Measurements from ENCODE around the gene PRMT7. TPM values are rescaled to one million over a fixed set of nuclear protein-coding genes. Genes with fewer than 3 reads are reported as not detected.

The PRMT7 gene
- total RNA-seq, 1 experiment from 2014 or later = 59.3 TPM

DNA sequence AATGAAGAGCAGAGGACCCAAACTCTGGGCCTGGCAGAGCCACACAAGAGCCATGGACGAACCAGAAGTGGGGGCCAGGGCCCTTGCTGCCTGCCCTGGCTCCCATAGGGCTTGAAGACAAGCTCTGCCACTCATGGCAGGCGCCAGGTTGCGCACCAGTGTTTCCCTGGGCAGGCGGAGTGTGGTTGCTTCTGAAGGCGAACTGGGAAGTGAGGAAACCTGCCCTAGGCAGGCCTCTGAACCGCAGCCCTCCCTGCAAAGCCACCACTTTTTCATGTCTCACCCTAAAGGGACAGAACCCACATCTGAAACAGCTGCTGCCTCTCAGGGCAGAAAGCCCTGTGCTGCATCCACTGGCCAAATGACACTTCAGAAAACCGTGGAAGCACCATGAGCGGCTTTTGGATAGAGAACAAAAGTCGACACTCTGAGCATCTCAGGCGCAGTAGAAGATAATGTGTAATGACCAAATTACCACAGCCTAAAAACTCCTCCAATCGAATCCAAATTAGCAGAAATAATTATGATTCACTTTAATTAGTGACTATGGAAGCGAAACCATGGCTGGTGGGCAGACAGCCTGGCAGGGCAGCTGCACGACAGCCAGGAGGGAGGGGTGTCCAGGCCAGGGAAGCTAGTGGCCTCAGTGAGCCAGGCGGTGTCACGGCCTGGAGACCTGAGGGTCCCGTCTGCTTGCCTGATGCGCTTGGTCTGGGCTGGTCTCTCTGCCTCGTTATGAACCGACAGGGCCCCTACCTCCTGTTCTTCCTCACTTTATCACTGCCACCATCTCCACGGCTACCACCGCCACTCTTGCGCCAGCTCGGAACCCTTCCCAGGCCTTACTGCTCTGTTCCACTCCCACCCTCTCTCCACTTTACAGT, 59.1 kb downstream of the PRMT7 start (continued):
- TF ChIP-seq CREM (CRISPR knock-in tag; IDR thresholded peaks at IDR 0.05) = no peak
- TF ChIP-seq, protein P1, sequence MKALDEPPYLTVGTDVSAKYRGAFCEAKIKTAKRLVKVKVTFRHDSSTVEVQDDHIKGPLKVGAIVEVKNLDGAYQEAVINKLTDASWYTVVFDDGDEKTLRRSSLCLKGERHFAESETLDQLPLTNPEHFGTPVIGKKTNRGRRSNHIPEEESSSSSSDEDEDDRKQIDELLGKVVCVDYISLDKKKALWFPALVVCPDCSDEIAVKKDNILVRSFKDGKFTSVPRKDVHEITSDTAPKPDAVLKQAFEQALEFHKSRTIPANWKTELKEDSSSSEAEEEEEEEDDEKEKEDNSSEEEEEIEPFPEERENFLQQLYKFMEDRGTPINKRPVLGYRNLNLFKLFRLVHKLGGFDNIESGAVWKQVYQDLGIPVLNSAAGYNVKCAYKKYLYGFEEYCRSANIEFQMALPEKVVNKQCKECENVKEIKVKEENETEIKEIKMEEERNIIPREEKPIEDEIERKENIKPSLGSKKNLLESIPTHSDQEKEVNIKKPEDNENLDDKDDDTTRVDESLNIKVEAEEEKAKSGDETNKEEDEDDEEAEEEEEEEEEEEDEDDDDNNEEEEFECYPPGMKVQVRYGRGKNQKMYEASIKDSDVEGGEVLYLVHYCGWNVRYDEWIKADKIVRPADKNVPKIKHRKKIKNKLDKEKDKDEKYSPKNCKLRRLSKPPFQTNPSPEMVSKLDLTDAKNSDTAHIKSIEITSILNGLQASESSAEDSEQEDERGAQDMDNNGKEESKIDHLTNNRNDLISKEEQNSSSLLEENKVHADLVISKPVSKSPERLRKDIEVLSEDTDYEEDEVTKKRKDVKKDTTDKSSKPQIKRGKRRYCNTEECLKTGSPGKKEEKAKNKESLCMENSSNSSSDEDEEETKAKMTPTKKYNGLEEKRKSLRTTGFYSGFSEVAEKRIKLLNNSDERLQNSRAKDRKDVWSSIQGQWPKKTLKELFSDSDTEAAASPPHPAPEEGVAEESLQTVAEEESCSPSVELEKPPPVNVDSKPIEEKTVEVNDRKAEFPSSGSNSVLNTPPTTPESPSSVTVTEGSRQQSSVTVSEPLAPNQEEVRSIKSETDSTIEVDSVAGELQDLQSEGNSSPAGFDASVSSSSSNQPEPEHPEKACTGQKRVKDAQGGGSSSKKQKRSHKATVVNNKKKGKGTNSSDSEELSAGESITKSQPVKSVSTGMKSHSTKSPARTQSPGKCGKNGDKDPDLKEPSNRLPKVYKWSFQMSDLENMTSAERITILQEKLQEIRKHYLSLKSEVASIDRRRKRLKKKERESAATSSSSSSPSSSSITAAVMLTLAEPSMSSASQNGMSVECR (CRISPR knock-in tag; IDR thresholded peaks at IDR 0.05; ENCODE audit: borderline replicate concordance) = no peak
- TF ChIP-seq GABPB1 (CRISPR knock-in tag; IDR thresholded peaks at IDR 0.05) = no peak

DNA sequence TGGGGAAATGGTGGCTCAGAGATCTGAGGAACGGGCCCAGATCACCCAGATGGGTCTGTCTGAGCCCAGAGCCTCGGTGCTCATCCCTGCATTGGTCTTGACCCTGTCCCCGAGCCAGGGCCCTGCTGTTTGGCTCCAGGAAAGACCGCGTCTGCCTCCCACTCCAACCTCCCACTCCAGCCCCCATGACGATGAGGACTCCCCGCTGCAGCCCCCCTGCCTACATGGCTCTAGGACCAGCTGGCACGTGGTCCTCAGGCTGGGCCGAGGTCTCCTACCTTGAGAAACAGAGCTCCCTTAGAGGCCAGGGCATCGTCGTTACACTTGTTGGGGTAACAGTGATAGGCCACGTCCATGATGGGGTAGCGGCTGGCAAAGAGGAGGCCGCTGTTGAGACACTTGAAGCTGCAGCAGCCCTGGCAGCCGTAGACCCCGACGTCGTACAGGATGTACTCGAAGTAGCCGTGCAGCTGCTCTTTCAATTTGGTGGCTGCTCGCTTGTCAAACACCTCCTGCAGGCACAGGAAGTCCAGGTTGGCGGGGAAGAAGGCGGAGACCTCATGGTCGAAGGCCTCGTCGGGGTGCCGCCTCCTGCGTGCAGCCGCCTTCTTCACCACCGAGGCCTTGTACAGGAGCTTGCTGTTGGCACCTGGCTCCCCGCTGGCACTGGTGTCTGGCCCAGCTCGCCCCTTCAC, 59.9 kb downstream of the PRMT7 start:
- H3K27ac Mint-ChIP-seq = no peak overlapping the region
- no peaks in the 10 kb centered on the region for H3K9me3 Mint-ChIP-seq
- TF ChIP-seq JAZF1 (CRISPR knock-in tag; IDR thresholded peaks at IDR 0.05) (no peak), RORB (CRISPR knock-in tag; IDR thresholded peaks at IDR 0.05) (no peak), CREB1 (CRISPR knock-in tag; IDR thresholded peaks at IDR 0.05) (no peak), TEAD1 (CRISPR knock-in tag; IDR thresholded peaks at IDR 0.05) (no peak), OVOL2 (CRISPR knock-in tag; IDR thresholded peaks at IDR 0.05; ENCODE audit: borderline replicate concordance) (no peak), GTF2I (CRISPR knock-in tag; conservative IDR thresholded peaks at IDR 0.05) (no peak), IRF2 (CRISPR knock-in tag; IDR thresholded peaks at IDR 0.05; ENCODE audit: borderline replicate concordance, low read depth) (no peak), GRHL2 (CRISPR knock-in tag; IDR thresholded peaks at IDR 0.05; ENCODE audit: insufficient replicate concordance, severe bottlenecking) (no peak)
- TF ChIP-seq, protein P2, sequence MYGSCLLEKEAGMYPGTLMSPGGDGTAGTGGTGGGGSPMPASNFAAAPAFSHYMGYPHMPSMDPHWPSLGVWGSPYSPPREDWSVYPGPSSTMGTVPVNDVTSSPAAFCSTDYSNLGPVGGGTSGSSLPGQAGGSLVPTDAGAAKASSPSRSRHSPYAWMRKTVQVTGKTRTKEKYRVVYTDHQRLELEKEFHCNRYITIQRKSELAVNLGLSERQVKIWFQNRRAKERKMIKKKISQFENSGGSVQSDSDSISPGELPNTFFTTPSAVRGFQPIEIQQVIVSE (CRISPR knock-in tag; IDR thresholded peaks at IDR 0.05; ENCODE audit: borderline replicate concordance) = no peak
- TF ChIP-seq, protein P3, sequence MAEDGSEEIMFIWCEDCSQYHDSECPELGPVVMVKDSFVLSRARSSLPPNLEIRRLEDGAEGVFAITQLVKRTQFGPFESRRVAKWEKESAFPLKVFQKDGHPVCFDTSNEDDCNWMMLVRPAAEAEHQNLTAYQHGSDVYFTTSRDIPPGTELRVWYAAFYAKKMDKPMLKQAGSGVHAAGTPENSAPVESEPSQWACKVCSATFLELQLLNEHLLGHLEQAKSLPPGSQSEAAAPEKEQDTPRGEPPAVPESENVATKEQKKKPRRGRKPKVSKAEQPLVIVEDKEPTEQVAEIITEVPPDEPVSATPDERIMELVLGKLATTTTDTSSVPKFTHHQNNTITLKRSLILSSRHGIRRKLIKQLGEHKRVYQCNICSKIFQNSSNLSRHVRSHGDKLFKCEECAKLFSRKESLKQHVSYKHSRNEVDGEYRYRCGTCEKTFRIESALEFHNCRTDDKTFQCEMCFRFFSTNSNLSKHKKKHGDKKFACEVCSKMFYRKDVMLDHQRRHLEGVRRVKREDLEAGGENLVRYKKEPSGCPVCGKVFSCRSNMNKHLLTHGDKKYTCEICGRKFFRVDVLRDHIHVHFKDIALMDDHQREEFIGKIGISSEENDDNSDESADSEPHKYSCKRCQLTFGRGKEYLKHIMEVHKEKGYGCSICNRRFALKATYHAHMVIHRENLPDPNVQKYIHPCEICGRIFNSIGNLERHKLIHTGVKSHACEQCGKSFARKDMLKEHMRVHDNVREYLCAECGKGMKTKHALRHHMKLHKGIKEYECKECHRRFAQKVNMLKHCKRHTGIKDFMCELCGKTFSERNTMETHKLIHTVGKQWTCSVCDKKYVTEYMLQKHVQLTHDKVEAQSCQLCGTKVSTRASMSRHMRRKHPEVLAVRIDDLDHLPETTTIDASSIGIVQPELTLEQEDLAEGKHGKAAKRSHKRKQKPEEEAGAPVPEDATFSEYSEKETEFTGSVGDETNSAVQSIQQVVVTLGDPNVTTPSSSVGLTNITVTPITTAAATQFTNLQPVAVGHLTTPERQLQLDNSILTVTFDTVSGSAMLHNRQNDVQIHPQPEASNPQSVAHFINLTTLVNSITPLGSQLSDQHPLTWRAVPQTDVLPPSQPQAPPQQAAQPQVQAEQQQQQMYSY (CRISPR knock-in tag; IDR thresholded peaks at IDR 0.05) = no peak
- TF ChIP-seq, protein P4, sequence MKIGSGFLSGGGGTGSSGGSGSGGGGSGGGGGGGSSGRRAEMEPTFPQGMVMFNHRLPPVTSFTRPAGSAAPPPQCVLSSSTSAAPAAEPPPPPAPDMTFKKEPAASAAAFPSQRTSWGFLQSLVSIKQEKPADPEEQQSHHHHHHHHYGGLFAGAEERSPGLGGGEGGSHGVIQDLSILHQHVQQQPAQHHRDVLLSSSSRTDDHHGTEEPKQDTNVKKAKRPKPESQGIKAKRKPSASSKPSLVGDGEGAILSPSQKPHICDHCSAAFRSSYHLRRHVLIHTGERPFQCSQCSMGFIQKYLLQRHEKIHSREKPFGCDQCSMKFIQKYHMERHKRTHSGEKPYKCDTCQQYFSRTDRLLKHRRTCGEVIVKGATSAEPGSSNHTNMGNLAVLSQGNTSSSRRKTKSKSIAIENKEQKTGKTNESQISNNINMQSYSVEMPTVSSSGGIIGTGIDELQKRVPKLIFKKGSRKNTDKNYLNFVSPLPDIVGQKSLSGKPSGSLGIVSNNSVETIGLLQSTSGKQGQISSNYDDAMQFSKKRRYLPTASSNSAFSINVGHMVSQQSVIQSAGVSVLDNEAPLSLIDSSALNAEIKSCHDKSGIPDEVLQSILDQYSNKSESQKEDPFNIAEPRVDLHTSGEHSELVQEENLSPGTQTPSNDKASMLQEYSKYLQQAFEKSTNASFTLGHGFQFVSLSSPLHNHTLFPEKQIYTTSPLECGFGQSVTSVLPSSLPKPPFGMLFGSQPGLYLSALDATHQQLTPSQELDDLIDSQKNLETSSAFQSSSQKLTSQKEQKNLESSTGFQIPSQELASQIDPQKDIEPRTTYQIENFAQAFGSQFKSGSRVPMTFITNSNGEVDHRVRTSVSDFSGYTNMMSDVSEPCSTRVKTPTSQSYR (CRISPR knock-in tag; IDR thresholded peaks at IDR 0.05) = no peak
- TF ChIP-seq, protein P5, sequence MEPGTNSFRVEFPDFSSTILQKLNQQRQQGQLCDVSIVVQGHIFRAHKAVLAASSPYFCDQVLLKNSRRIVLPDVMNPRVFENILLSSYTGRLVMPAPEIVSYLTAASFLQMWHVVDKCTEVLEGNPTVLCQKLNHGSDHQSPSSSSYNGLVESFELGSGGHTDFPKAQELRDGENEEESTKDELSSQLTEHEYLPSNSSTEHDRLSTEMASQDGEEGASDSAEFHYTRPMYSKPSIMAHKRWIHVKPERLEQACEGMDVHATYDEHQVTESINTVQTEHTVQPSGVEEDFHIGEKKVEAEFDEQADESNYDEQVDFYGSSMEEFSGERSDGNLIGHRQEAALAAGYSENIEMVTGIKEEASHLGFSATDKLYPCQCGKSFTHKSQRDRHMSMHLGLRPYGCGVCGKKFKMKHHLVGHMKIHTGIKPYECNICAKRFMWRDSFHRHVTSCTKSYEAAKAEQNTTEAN (CRISPR knock-in tag; IDR thresholded peaks at IDR 0.05) = no peak
- TF ChIP-seq, protein P6, sequence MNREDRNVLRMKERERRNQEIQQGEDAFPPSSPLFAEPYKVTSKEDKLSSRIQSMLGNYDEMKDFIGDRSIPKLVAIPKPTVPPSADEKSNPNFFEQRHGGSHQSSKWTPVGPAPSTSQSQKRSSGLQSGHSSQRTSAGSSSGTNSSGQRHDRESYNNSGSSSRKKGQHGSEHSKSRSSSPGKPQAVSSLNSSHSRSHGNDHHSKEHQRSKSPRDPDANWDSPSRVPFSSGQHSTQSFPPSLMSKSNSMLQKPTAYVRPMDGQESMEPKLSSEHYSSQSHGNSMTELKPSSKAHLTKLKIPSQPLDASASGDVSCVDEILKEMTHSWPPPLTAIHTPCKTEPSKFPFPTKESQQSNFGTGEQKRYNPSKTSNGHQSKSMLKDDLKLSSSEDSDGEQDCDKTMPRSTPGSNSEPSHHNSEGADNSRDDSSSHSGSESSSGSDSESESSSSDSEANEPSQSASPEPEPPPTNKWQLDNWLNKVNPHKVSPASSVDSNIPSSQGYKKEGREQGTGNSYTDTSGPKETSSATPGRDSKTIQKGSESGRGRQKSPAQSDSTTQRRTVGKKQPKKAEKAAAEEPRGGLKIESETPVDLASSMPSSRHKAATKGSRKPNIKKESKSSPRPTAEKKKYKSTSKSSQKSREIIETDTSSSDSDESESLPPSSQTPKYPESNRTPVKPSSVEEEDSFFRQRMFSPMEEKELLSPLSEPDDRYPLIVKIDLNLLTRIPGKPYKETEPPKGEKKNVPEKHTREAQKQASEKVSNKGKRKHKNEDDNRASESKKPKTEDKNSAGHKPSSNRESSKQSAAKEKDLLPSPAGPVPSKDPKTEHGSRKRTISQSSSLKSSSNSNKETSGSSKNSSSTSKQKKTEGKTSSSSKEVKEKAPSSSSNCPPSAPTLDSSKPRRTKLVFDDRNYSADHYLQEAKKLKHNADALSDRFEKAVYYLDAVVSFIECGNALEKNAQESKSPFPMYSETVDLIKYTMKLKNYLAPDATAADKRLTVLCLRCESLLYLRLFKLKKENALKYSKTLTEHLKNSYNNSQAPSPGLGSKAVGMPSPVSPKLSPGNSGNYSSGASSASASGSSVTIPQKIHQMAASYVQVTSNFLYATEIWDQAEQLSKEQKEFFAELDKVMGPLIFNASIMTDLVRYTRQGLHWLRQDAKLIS (CRISPR knock-in tag; IDR thresholded peaks at IDR 0.05; ENCODE audit: borderline replicate concordance) = no peak
- CTCF ChIA-PET = interaction anchor here (1.3 to 2.4 kb wide), 4 partner anchors 11 to 139 kb away, joined by 3 to 12 read pairs (median 5); no protein-coding TSS in a partner anchor
- H3K4me1 Mint-ChIP-seq = peaks cover 18% of the 10 kb centered on the region
- H3K4me3 Mint-ChIP-seq = no peak overlapping the region
- no peaks in the 10 kb centered on the region for H3K36me3 Mint-ChIP-seq
- POLR2A ChIA-PET = interaction anchor here (0.9 kb wide), 1 partner anchor 39 kb away, joined by 3 read pairs; no protein-coding TSS in a partner anchor
- DNase-seq (ENCODE audit: low spot score) (no peak), ATAC-seq (no peak)
- H3K27me3 Mint-ChIP-seq (ENCODE audit: low read depth) = peaks cover 2% of the 10 kb centered on the region; the same call in 1 of the 2 replicates
